K562 (cell line): Measurements from ENCODE around the gene PHF21A. TPM values are rescaled to one million over a fixed set of nuclear protein-coding genes. Genes with fewer than 3 reads are reported as not detected.

Experiments
- ARID1B ChIP-seq: fragments of 450-650 bp; IDR thresholded peaks from 2 replicates; pipeline ENCODE4 v1.6.1; 2016; ENCODE audit warnings: antibody characterized with exemption, mild to moderate bottlenecking, inconsistent platforms
- CBFA2T3 ChIP-seq: fragments of 450-650 bp; IDR thresholded peaks from 2 replicates; pipeline ENCODE4 v1.6.1; 2017
- DPF2 ChIP-seq: fragments of 450-650 bp; IDR thresholded peaks from 2 replicates; pipeline ENCODE4 v1.6.1; 2016
- HDAC2 ChIP-seq: fragments of 450-650 bp; IDR thresholded peaks from 2 replicates; pipeline ENCODE4 v1.6.1; 2016; ENCODE audit warnings: mild to moderate bottlenecking
- HNRNPLL ChIP-seq: fragments of 200-400 bp; formaldehyde crosslinking; IDR thresholded peaks from 2 replicates; pipeline ENCODE4 v1.6.1; 2017; ENCODE audit warnings: low read length, low read depth, mild to moderate bottlenecking; ENCODE audit not compliant: poor library complexity, severe bottlenecking
- KDM5B ChIP-seq: fragments of 200-600 bp; sonication (generic); IDR thresholded peaks from 2 replicates; pipeline ENCODE4 v1.6.1; 2012; ENCODE audit warnings: low read depth, mild to moderate bottlenecking, moderate library complexity, low read length, control low read depth, inconsistent platforms; ENCODE audit not compliant: insufficient replicate concordance
- L3MBTL2 ChIP-seq: fragments of 450-650 bp; IDR thresholded peaks from 2 replicates; pipeline ENCODE4 v1.6.1; 2016; ENCODE audit warnings: mild to moderate bottlenecking, moderate library complexity
- NFYB ChIP-seq: IDR thresholded peaks from 2 replicates; pipeline ENCODE4 v1.6.1; 2011; ENCODE audit warnings: mild to moderate bottlenecking, moderate library complexity; ENCODE audit not compliant: insufficient read length; ENCODE audit errors: extremely low read depth
- PML ChIP-seq: IDR thresholded peaks from 2 replicates; pipeline ENCODE4 v1.6.1; 2012; ENCODE audit warnings: low read length, inconsistent platforms
- POLR2G ChIP-seq: fragments of 200-400 bp; formaldehyde crosslinking; IDR thresholded peaks from 2 replicates; pipeline ENCODE4 v1.6.1; 2017; ENCODE audit warnings: low read depth, mild to moderate bottlenecking, antibody characterized with exemption, low read length, moderate library complexity
- SMAD1 ChIP-seq: fragments of 150-350 bp; IDR thresholded peaks from 2 replicates; pipeline ENCODE4 v1.6.1; 2014; ENCODE audit warnings: low read length, low read depth; ENCODE audit not compliant: partially characterized antibody
- SRF ChIP-seq, 2 experiments: fragments of 250-450, 450-650 bp in 1 of 2; sonication (Bioruptor Pico) in 1 of 2; sonication (generic) in 1 of 2; formaldehyde crosslinking; IDR thresholded peaks; 2 replicates each; pipeline versions ENCODE4 v1.5.0 to v1.5.1; 2020 to 2022; ENCODE audit warnings: mild to moderate bottlenecking in 1 of 2, missing genetic modification reagents in 1 of 2
- SUPT5H ChIP-seq: fragments of 450-650 bp; IDR thresholded peaks from 2 replicates; pipeline ENCODE4 v1.6.1; 2016
- ZFP36 ChIP-seq: fragments of 150-350 bp; IDR thresholded peaks from 2 replicates; pipeline ENCODE4 v1.6.1; 2018; ENCODE audit warnings: low read length, low read depth; ENCODE audit not compliant: partially characterized antibody
- ZNF143 ChIP-seq: sonication (generic); formaldehyde crosslinking; IDR thresholded peaks from 2 replicates; pipeline ENCODE4 v1.9.0; 2022; ENCODE audit warnings: mild to moderate bottlenecking, missing genetic modification reagents
- ZNF263 ChIP-seq: sonication (generic); formaldehyde crosslinking; IDR thresholded peaks from 2 replicates; pipeline ENCODE4 v1.8.0; 2022; ENCODE audit warnings: mild to moderate bottlenecking, missing genetic modification reagents, borderline replicate concordance
- ZNF79 ChIP-seq: fragments of 250-450 bp; sonication (Bioruptor Pico); IDR thresholded peaks from 2 replicates; pipeline ENCODE4 v1.4.0; 2020; ENCODE audit warnings: low read depth, mild to moderate bottlenecking, moderate library complexity
- polyA plus RNA-seq, 8 experiments: library from polyadenylated mRNA; depleted of rRNA in 4 of 8; stranded (reverse) in 5 of 8; unstranded in 3 of 8; fragments of >200 nt; fragmentation: Nextera tagmentation in 2 of 8; fragmentation: Illumina TruSeq in 1 of 8; extraction: Ambion mirVana in 2 of 8; extraction: Trizol in 1 of 8; gene quantifications; 2 replicates each; pipeline versions ENCODE4 v1.2.1 to v1.2.3, GENCODE V29; 2011 to 2014; ENCODE audit warnings: inconsistent platforms in 1 of 8, missing spikeins in 1 of 8
- total RNA-seq, 7 experiments: library from RNA; depleted of rRNA in 6 of 7; stranded (reverse); fragments of >200 nt in 6 of 7; fragmentation: Illumina TruSeq in 2 of 7; extraction: Trizol in 2 of 7; gene quantifications; 2 replicates each; pipeline versions ENCODE4 v1.2.1 to v1.2.3, GENCODE V29; 2011 to 2021; ENCODE audit warnings: low replicate concordance in 1 of 7
- TF ChIP-seq, protein P1 (sequence below): fragments of 450-650 bp; formaldehyde crosslinking; IDR thresholded peaks from 2 replicates; pipeline ENCODE4 v1.4.0; 2020; ENCODE audit warnings: mild to moderate bottlenecking, moderate library complexity
- TF ChIP-seq, protein P2 (sequence below): sonication (generic); formaldehyde crosslinking; IDR thresholded peaks from 2 replicates; pipeline ENCODE4 v1.8.0; 2022; ENCODE audit warnings: mild to moderate bottlenecking, missing genetic modification reagents
- TF ChIP-seq, protein P3 (sequence below): conservative IDR thresholded peaks from 2 replicates; pipeline ENCODE4 v1.6.1; 2011; ENCODE audit warnings: low read depth, mild to moderate bottlenecking, low read length; ENCODE audit not compliant: control insufficient read depth

PHF21A gene
- total and polyA plus RNA-seq, 9 of the 15 experiments (the other 6 are each of a cell fraction or from before 2014, with no cell fraction given) = 1.5 to 32.4 (median 10.7) TPM

DNA sequence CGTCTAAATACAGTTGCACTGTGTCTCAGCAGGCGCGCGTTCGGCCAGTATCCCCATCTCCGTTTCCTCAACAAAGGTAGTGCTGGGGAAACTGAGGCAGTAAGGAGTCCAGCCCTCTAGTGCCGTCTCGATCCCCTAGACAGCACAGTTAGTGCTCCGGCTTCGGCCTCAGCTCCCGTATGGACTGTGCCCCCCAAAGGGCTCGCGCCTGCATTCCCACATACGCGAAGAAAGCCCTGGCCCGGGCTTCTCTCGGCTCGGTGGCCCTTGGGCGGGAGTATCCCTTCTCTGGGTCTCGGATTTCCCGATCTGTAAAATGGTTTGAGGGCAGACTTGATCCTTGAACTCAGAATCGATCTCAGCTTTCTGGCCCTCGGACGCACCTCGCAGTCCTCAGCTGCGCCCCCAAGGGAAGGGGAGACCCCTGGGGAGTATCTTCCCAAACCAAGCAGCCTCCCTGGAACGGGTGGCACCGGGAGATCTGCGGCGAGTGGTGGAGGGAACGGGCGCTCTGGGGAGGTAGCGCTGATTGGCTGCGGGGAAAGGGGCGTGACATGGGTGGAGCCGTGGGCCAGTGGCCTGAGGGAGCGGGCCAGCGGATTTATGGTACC is 202.8 kb downstream of the PHF21A start (continued):
- TF ChIP-seq, protein P1, sequence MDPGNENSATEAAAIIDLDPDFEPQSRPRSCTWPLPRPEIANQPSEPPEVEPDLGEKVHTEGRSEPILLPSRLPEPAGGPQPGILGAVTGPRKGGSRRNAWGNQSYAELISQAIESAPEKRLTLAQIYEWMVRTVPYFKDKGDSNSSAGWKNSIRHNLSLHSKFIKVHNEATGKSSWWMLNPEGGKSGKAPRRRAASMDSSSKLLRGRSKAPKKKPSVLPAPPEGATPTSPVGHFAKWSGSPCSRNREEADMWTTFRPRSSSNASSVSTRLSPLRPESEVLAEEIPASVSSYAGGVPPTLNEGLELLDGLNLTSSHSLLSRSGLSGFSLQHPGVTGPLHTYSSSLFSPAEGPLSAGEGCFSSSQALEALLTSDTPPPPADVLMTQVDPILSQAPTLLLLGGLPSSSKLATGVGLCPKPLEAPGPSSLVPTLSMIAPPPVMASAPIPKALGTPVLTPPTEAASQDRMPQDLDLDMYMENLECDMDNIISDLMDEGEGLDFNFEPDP (CRISPR knock-in tag) = 0 out of 2 replicates have a peak, but pooled peaks have one; percentile 41
- TF ChIP-seq PML (0 out of 2 replicates have a peak, but pooled peaks have one; percentile 26), SMAD1 (no peak), ZNF143 (CRISPR knock-in tag) (peak; percentile 58; the same call in 1 of the 2 replicates), L3MBTL2 (0 out of 2 replicates have a peak, but pooled peaks have one; percentile 40), ARID1B (peak; percentile 44; the same call in 1 of the 2 replicates), DPF2 (0 out of 2 replicates have a peak, but pooled peaks have one; percentile 12), CBFA2T3 (0 out of 2 replicates have a peak, but pooled peaks have one; percentile 33), SRF (CRISPR knock-in tag; IDR thresholded peaks at IDR 0.05) (peak in 1 of 2 experiments; percentile 85; a peak in 1 of 4 replicates), ZFP36 (peak; percentile 14), HDAC2 (0 out of 2 replicates have a peak, but pooled peaks have one; percentile 34), KDM5B (peak; percentile 22), HNRNPLL (peak; percentile 5), ZNF263 (0 out of 2 replicates have a peak, but pooled peaks have one; percentile 40), POLR2G (peak; percentile 63), ZNF79 (no peak), SUPT5H (peak; percentile 67), NFYB (peak; percentile 68)
- TF ChIP-seq, protein P2, sequence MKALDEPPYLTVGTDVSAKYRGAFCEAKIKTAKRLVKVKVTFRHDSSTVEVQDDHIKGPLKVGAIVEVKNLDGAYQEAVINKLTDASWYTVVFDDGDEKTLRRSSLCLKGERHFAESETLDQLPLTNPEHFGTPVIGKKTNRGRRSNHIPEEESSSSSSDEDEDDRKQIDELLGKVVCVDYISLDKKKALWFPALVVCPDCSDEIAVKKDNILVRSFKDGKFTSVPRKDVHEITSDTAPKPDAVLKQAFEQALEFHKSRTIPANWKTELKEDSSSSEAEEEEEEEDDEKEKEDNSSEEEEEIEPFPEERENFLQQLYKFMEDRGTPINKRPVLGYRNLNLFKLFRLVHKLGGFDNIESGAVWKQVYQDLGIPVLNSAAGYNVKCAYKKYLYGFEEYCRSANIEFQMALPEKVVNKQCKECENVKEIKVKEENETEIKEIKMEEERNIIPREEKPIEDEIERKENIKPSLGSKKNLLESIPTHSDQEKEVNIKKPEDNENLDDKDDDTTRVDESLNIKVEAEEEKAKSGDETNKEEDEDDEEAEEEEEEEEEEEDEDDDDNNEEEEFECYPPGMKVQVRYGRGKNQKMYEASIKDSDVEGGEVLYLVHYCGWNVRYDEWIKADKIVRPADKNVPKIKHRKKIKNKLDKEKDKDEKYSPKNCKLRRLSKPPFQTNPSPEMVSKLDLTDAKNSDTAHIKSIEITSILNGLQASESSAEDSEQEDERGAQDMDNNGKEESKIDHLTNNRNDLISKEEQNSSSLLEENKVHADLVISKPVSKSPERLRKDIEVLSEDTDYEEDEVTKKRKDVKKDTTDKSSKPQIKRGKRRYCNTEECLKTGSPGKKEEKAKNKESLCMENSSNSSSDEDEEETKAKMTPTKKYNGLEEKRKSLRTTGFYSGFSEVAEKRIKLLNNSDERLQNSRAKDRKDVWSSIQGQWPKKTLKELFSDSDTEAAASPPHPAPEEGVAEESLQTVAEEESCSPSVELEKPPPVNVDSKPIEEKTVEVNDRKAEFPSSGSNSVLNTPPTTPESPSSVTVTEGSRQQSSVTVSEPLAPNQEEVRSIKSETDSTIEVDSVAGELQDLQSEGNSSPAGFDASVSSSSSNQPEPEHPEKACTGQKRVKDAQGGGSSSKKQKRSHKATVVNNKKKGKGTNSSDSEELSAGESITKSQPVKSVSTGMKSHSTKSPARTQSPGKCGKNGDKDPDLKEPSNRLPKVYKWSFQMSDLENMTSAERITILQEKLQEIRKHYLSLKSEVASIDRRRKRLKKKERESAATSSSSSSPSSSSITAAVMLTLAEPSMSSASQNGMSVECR (CRISPR knock-in tag) = peak; percentile 18
- TF ChIP-seq, protein P3, sequence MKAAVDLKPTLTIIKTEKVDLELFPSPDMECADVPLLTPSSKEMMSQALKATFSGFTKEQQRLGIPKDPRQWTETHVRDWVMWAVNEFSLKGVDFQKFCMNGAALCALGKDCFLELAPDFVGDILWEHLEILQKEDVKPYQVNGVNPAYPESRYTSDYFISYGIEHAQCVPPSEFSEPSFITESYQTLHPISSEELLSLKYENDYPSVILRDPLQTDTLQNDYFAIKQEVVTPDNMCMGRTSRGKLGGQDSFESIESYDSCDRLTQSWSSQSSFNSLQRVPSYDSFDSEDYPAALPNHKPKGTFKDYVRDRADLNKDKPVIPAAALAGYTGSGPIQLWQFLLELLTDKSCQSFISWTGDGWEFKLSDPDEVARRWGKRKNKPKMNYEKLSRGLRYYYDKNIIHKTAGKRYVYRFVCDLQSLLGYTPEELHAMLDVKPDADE = peak; percentile 25; the same call in 1 of the 2 replicates
